ENCODE measurements around the gene TGFBR3. TPM values are rescaled to one million over a fixed set of nuclear protein-coding genes. Genes with fewer than 3 reads are reported as not detected.

The TGFBR3 gene
- total RNA-seq, 1 donor from 2014 or later, result 9.3 TPM

DNA sequence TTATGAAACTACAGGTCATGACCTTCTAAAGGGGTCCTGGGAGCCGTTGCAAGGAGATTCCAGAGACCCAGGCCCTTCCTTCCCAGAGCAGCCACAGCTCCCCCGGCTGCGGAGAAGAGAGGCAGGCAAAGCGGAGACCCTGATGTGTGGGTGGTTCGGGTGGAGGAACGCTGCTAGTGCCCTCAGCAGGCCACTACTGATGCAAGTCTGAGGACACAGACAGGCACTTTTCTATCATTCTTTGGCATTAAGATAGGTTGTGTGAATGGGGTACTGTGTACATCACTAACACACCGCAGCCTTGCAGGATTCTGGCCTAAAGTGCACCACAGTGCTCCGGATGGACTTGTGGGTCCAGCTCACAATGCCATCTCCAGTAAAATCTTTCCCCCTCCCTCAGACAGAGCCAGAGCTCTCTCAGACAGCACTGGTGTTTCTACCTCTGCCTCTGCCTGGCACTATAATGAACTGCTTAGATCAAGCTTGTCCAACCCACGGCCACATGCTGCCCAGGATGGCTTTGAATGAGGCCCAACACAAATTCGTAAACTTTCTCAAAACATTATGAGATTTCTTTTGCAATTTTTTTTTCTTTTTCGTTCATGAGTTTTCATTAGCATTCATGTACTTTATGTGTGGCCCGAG, 121.4 kb downstream of the TGFBR3 start:
- ATAC-seq (peak; percentile 8), DNase-seq (ENCODE audit: low spot score) (no peak)

GRCh38 chr1:91763252-91763651, 122.7 kb downstream of the TGFBR3 start:
- no peak for DNase-seq (ENCODE audit: low spot score)
- no peak for ATAC-seq

GRCh38 chr1:91761295-91761721, 124.6 kb downstream of the TGFBR3 start:
- DNase-seq (ENCODE audit: low spot score) (no peak), ATAC-seq (peak; percentile 39)

DNA sequence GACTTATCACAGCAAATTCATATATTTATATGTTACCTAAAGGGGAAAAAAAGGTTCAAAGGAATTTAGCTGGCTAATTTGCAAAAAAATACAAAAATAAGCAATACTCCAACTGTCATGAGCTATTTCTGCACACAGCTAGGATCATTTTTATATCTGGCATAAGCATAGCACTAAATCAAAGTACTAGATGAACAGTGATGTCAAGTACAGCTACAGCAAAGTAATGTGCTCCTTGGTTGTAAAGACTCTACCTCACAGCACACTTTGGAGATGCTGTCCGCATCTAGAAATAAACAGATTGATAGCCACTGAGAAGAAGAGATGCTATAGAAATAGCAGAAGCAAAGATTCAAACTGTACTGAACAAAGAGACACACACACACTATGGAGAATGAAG, 125.4 kb downstream of the TGFBR3 start:
- DNase-seq (ENCODE audit: low spot score), result no peak
- no peak for ATAC-seq

GRCh38 chr1:91759076-91759475, 126.9 kb downstream of the TGFBR3 start:
- no peak for ATAC-seq
- no peak for DNase-seq (ENCODE audit: low spot score)

DNA sequence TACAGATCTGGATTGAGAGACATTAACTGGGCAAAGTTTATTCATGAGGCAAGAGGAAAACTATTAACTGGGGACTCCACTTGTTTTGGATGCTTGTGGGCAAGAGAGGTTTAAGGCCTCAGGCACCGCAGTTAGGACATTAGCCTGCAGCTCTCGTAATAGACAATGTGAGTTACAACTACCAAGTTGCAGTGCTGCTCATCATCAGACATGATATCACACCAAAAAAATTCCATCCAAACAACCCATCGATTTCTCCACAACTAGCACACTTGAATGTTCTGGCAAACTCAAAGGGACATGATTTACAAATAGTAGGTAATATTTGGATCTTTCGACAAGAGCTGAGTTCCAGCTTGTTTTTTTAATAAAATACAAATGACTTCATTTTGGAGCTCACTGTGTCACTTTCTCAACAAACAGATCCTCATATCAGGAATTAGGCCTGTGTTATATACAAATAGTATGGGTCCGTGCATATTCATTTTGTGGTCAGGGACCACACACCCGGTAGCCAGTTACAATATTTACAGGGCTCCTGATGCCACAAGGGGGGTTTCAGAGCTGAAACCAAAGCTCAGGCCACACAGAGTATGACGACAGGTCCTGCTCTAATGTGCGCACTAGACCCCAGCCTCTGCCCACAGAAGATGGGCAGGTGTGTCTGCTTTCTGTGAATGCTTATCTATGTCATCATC, 128.0 kb downstream of the TGFBR3 start:
- DNase-seq (ENCODE audit: low spot score), result no peak
- peak; percentile 56 for ATAC-seq

GRCh38 chr1:91755702-91756287, 130.2 kb downstream of the TGFBR3 start:
- ATAC-seq (no peak), DNase-seq (ENCODE audit: low spot score) (no peak)

DNA sequence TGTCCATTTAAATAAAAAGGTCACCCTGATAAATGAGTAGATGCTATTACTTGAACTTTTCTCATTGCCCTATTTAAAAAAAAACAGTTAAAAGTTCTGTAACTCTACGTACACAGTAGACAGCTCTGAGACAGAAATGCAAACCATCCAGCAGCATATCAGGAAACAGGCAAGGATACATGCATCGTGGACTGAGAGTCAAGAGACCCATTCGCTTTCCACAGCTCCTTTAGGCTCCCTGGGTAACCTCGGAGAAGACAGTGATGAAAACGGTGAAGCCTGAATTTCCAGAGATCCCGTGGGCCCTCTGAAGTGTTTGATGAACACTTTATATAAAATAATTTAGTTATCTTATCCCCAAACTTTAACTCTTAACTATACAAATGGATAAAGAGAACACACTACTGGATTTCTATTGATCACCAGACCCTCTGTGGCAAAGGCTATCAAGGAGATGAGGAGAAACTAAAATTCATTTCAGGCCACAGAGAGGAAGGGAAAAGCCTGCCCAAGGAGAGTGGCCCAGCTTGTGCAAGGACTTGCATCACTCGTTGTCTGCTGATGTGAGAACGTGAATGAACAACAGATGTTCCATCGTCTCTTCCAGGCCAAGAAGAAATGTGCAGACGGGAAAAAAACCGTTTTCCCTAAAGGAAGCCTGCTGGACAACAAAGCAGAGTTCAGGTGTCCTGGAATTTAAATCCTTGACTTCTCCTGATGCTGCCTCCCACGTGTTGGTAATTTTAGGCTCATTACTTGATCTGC, 131.0 kb downstream of the TGFBR3 start:
- ATAC-seq (no peak), DNase-seq (ENCODE audit: low spot score) (no peak)

DNA sequence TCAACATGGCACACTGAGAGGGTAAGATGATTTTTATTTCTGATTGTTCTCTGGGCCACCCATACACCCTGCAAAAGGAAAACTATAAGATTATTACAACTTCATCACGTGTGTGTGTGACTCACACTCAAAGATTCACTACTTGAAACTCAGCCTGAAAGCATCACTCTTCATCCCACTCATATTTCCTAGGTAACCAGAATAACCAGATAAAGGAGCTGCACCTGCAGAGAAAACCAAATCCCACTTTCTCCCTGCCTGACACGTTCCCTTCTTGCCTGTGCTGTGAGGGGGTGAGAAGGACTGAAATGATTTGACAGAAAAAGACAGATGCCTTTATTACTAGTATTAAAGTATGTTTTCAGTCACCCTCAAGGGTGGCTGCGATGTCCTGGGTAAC, 131.6 kb downstream of the TGFBR3 start:
- ATAC-seq (no peak), DNase-seq (ENCODE audit: low spot score) (no peak)

GRCh38 chr1:91753878-91754277, 132.1 kb downstream of the TGFBR3 start:
- ATAC-seq (no peak), DNase-seq (ENCODE audit: low spot score) (no peak)

- no peak for DNase-seq (ENCODE audit: low spot score)
- no peak for ATAC-seq
Observed at GRCh38 chr1:91752324-91752723, 133.6 kb downstream of the TGFBR3 start.

DNA sequence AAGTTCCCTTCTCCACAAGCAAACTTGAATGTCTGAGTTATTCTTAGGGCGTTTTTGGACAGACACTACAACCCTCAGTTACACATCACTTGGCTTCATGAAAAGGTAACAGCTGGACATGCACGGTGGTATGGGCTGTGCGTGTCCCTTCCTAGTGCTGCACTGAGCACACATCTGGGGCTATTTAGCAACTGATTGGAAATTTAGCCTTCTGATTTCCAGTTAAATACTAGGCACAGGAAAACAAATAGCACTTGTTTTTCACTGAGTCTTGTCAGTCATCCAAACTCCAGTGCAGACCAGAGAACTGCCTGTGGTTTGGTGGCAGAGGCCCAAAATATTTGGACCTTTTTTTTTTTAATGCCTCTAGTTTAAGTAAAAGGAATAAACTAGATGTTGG, 134.7 kb downstream of the TGFBR3 start:
- no peak for DNase-seq (ENCODE audit: low spot score)
- ATAC-seq, result peak; percentile 67

- ATAC-seq (no peak), DNase-seq (ENCODE audit: low spot score) (no peak)
Observed at GRCh38 chr1:91750398-91750996, 135.5 kb downstream of the TGFBR3 start.

DNA sequence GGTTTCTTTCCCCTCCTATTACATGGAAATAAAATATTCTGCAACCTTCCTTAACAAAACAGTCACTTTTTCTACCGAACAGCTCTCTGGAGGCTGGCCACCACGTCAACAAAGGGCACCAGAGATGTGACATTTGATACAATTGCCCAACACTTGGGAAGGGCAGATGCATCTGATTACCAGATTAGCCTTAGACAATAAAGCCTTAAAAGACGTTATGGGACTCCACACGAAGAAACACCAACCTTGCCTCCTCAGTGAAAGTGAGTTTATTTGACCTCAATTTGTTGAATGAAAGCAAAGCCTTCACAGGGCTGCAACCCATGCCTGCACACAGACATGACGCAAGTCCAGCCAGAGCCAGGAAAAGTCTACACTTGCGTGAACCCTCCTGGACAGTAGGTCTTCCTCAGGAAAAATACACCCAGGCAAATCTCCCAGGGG, 136.1 kb downstream of the TGFBR3 start:
- ATAC-seq (peak; percentile 77), DNase-seq (ENCODE audit: low spot score) (peak; percentile 80)

DNA sequence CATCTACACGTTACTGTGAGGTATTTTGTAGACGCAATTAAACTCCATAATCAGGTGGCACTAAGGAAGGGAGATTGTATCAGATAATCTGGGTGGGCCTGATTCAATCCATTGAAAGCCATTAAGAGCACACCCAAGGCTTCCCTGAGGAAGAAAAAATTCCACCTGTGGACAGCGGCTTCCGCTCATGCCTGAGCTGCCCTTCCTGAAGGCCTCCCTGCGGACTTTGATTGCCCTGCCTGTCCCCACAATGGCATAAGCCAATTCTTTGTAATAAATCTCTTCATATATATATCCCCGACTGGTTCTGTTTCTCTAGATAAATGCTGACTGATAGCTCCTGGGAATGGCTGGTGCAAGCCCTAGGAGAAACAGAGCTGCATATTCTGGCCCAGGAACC, 138.3 kb downstream of the TGFBR3 start:
- ATAC-seq (no peak), DNase-seq (ENCODE audit: low spot score) (no peak)

GRCh38 chr1:91746728-91747338, 139.1 kb downstream of the TGFBR3 start:
- ATAC-seq, result no peak
- DNase-seq (ENCODE audit: low spot score), result no peak

GRCh38 chr1:91745640-91746373, 140.1 kb downstream of the TGFBR3 start:
- ATAC-seq, result no peak
- no peak for DNase-seq (ENCODE audit: low spot score)

GRCh38 chr1:91744953-91745639, 140.9 kb downstream of the TGFBR3 start:
- DNase-seq (ENCODE audit: low spot score) (peak; percentile 72), ATAC-seq (peak; percentile 94)

- no peak for ATAC-seq
- DNase-seq (ENCODE audit: low spot score), result no peak
Observed at GRCh38 chr1:91742848-91743292, 143.1 kb downstream of the TGFBR3 start.
